CD14-positive monocyte (primary cell): ENCODE measurements around the gene C6orf52. TPM values are rescaled to one million over a fixed set of nuclear protein-coding genes. Genes with fewer than 3 reads are reported as not detected.

ENCODE experiments used
- DNase-seq, 3 donors: peaks; one replicate each; pipeline ENCODE4 v3.0.0-alpha.2; 2011 to 2022
- H2AFZ ChIP-seq: 2 replicates; pipeline ENCODE4 v1.6.0; 2012; ENCODE audit warnings: mild to moderate bottlenecking, low read depth, low read length, inconsistent platforms; ENCODE audit not compliant: insufficient read depth, poor library complexity, severe bottlenecking
- H3K27ac ChIP-seq, 2 donors: 1 replicate in 1 of 2; 2 replicates in 1 of 2; pipeline ENCODE4 v1.5.1; 2012 to 2013; ENCODE audit warnings: low read length in 2 of 2, control low read depth in 1 of 2, inconsistent platforms in 1 of 2, low read depth in 1 of 2, mild to moderate bottlenecking in 1 of 2
- H3K27me3 ChIP-seq, 2 donors: one replicate each; pipeline versions ENCODE4 v1.6.0 to v1.6.1; 2011 to 2013; ENCODE audit warnings: low read length in 2 of 2; ENCODE audit not compliant: control insufficient read depth in 2 of 2, insufficient read depth in 2 of 2
- H3K36me3 ChIP-seq, 2 donors: replicated peaks in 1 of 2; 1 replicate in 1 of 2; 2 replicates in 1 of 2; pipeline versions ENCODE4 v1.5.1 to v1.6.1; 2012 to 2013; ENCODE audit warnings: low read length in 2 of 2, control low read depth in 1 of 2, inconsistent platforms in 1 of 2, mild to moderate bottlenecking in 1 of 2; ENCODE audit not compliant: insufficient read depth in 2 of 2, control insufficient read depth in 1 of 2
- H3K4me1 ChIP-seq, 2 donors: 1 replicate in 1 of 2; 2 replicates in 1 of 2; pipeline versions ENCODE4 v1.5.1 to v1.6.1; 2012 to 2013; ENCODE audit warnings: low read length in 2 of 2, control low read depth in 1 of 2, inconsistent platforms in 1 of 2, mild to moderate bottlenecking in 1 of 2, moderate library complexity in 1 of 2; ENCODE audit not compliant: insufficient read depth in 2 of 2, control insufficient read depth in 1 of 2
- H3K4me2 ChIP-seq: replicated peaks from 2 replicates; pipeline ENCODE3; 2012; ENCODE audit warnings: low read length, moderate library complexity, mild to moderate bottlenecking; ENCODE audit not compliant: poor library complexity, severe bottlenecking; ENCODE audit errors: extremely low read depth
- H3K4me3 ChIP-seq, 3 experiments: fragments of 200-600 bp in 1 of 3; sonication (generic) in 1 of 3; replicated peaks in 1 of 3; 1 replicate in 2 of 3; 2 replicates in 1 of 3; pipeline ENCODE4 v1.5.1; 2011 to 2013; ENCODE audit warnings: low read length in 3 of 3, mild to moderate bottlenecking in 3 of 3, control low read depth in 2 of 3, low read depth in 2 of 3, inconsistent platforms in 1 of 3, moderate library complexity in 1 of 3
- H3K79me2 ChIP-seq: 2 replicates; pipeline ENCODE4 v1.6.0; 2012; ENCODE audit warnings: mild to moderate bottlenecking, control low read depth, inconsistent platforms, low read length, moderate library complexity; ENCODE audit not compliant: insufficient read depth
- H3K9ac ChIP-seq: 2 replicates; pipeline ENCODE4 v1.6.0; 2017; ENCODE audit warnings: low read length, mild to moderate bottlenecking; ENCODE audit not compliant: insufficient read depth, poor library complexity, severe bottlenecking
- H3K9me3 ChIP-seq, 2 donors: replicated peaks in 1 of 2; 1 replicate in 1 of 2; 2 replicates in 1 of 2; pipeline versions ENCODE4 v1.5.1 to v1.6.1; 2012 to 2013; ENCODE audit warnings: low read length in 2 of 2, control low read depth in 1 of 2; ENCODE audit not compliant: control insufficient read depth in 1 of 2, insufficient read depth in 1 of 2
- H4K20me1 ChIP-seq: 2 replicates; pipeline ENCODE4 v1.6.0; 2012; ENCODE audit warnings: mild to moderate bottlenecking, low read length, control low read depth, moderate library complexity; ENCODE audit not compliant: insufficient read depth
- H3K27ac Mint-ChIP-seq, 7 donors: one replicate each; pipeline ENCODE4 v1.8.0; 2020; ENCODE audit warnings: mild to moderate bottlenecking in 7 of 7, mixed read lengths in 7 of 7, moderate library complexity in 6 of 7, inconsistent platforms in 2 of 7
- H3K27me3 Mint-ChIP-seq, 3 donors: one replicate each; pipeline ENCODE4 v1.8.0; 2021 to 2022; ENCODE audit warnings: low read depth in 3 of 3, mild to moderate bottlenecking in 3 of 3, mixed read lengths in 3 of 3, moderate library complexity in 3 of 3, inconsistent platforms in 1 of 3
- H3K36me3 Mint-ChIP-seq, 2 donors: one replicate each; pipeline ENCODE4 v1.8.0; 2020; ENCODE audit warnings: mixed read lengths in 2 of 2, inconsistent platforms in 1 of 2, mild to moderate bottlenecking in 1 of 2
- H3K4me1 Mint-ChIP-seq: one replicate; pipeline ENCODE4 v1.8.0; 2020; ENCODE audit warnings: mild to moderate bottlenecking, mixed read lengths
- H3K4me3 Mint-ChIP-seq, 2 donors: one replicate each; pipeline ENCODE4 v1.8.0; 2020; ENCODE audit warnings: mild to moderate bottlenecking in 2 of 2, mixed read lengths in 2 of 2, moderate library complexity in 1 of 2
- H3K9me3 Mint-ChIP-seq, 7 donors: one replicate each; pipeline ENCODE4 v1.8.0; 2020 to 2022; ENCODE audit warnings: mixed read lengths in 7 of 7, mild to moderate bottlenecking in 6 of 7, moderate library complexity in 6 of 7, inconsistent platforms in 2 of 7
- CTCF ChIP-seq: fragments of 200-600 bp; IDR thresholded peaks from one replicate; pipeline ENCODE4 v1.8.0; 2022; ENCODE audit warnings: antibody characterized with exemption, mild to moderate bottlenecking
- WGBS: methylation state at CpG from one replicate; pipeline ENCODE4 v1.1.5; 2013; ENCODE audit warnings: missing lambda C conversion rate; ENCODE audit not compliant: insufficient coverage; 5-methylcytosine and 5-hydroxymethylcytosine counted together
- intact Hi-C, 2 donors: fragments of 100-400 bp; cut with micrococcal nuclease; formaldehyde crosslinking; loops; one replicate each; pipeline versions ENCODE4 v1.15.0 to v1.15.1; 2023
- polyA plus RNA-seq, 3 donors: library from polyadenylated mRNA; depleted of rRNA in 1 of 3; unstranded in 2 of 3; stranded (reverse) in 1 of 3; fragments of 300-500 nt in 2 of 3; fragments of >200 nt in 1 of 3; fragmentation: Illumina TruSeq in 2 of 3; gene quantifications; 1 replicate in 2 of 3; 2 replicates in 1 of 3; pipeline ENCODE4 v1.2.3, GENCODE V29; 2012 to 2021

C6orf52 gene
- polyA plus RNA-seq, 3 donors: 0.52 to 1.9 TPM; not detected in 1

- Histone ChIP-seq H3K27me3 (peaks cover 0 to 3% of the 10 kb centered on the region in 2 donors), H3K4me3 (peak overlapping the region in 2 of 3 experiments; percentile 25 to 63), H3K79me2 (no peaks in the 10 kb centered on the region), H3K4me2 (peak overlapping the region; percentile 68), H3K9me3 (peaks cover 0 to 7% of the 10 kb centered on the region in 2 donors), H4K20me1 (no peaks in the 10 kb centered on the region), H3K36me3 (no peaks in the 10 kb centered on the region), H3K27ac (peak overlapping the region in 1 of 2 donors; percentile 36), H3K9ac (no peak overlapping the region), H3K4me1 (peaks cover 11 to 12% of the 10 kb centered on the region in 2 donors), H2AFZ (peak overlapping the region; percentile 51)
- peaks cover 0 to 4% of the 10 kb centered on the region in 2 donors for H3K36me3 Mint-ChIP-seq
- peak; percentile 48 to 72 (median 49) for DNase-seq
- WGBS: 30% methylated on average over 2 of the region's 12 CpGs
- H3K9me3 Mint-ChIP-seq: peaks cover 0 to 6% (median 2%) of the 10 kb centered on the region in 7 donors
- no peak for TF ChIP-seq CTCF
- H3K4me3 Mint-ChIP-seq: peak overlapping the region; percentile 54 to 84
- intact Hi-C loops: no loop called here
- H3K27me3 Mint-ChIP-seq: peaks cover 0 to 11% (median 5%) of the 10 kb centered on the region in 3 donors
- peak overlapping the region; percentile 11 to 74 (median 50) for H3K27ac Mint-ChIP-seq
- H3K4me1 Mint-ChIP-seq: peaks cover 19% of the 10 kb centered on the region
Observed at GRCh38 chr6:10655508-10656055, 38.8 kb downstream of the C6orf52 start.

- no peaks in the 10 kb centered on the region for H3K27me3 ChIP-seq
Observed at GRCh38 chr6:10644225-10644624, 50.2 kb downstream of the C6orf52 start.

More at GRCh38 chr6:10644225-10644624, 50.2 kb downstream of the C6orf52 start:
- peaks cover 38% of the 10 kb centered on the region for H3K4me1 Mint-ChIP-seq
- Histone ChIP-seq H3K4me1 (peaks cover 29 to 32% of the 10 kb centered on the region in 2 donors), H3K79me2 (no peaks in the 10 kb centered on the region), H4K20me1 (no peaks in the 10 kb centered on the region), H3K9me3 (no peaks in the 10 kb centered on the region), H3K9ac (no peak overlapping the region), H3K36me3 (no peaks in the 10 kb centered on the region), H3K4me2 (peak overlapping the region; percentile 71), H3K27ac (no peak overlapping the region), H2AFZ (no peak overlapping the region), H3K4me3 (no peak overlapping the region)
- H3K27ac Mint-ChIP-seq: peak overlapping the region in 4 of 7 donors; percentile 63 to 92 (median 86)
- H3K27me3 Mint-ChIP-seq: peaks cover 0 to 3% (median 2%) of the 10 kb centered on the region in 3 donors
- peaks cover 0 to 2% (median 0%) of the 10 kb centered on the region in 7 donors for H3K9me3 Mint-ChIP-seq
- peaks cover 4 to 7% of the 10 kb centered on the region in 2 donors for H3K36me3 Mint-ChIP-seq
- intact Hi-C loops: loop anchor here in 1 of 2 donors (5.0 kb wide), 1 partner anchor 48 kb away; the partner anchor contains the start of genes C6orf52 and PAK1IP1
- 100% methylated on average over 1 of the region's 1 CpG for WGBS
- no peak for TF ChIP-seq CTCF
- peak overlapping the region in 1 of 2 donors; percentile 49 for H3K4me3 Mint-ChIP-seq
- no peak for DNase-seq
